GM19099 (cell line): ENCODE measurements around the gene MAP2K5.

Source experiments
- POLR2A ChIP-seq: IDR thresholded peaks from 3 replicates; pipeline ENCODE4 v1.6.1; 2011; ENCODE audit warnings: low read depth; ENCODE audit not compliant: insufficient read length; ENCODE audit errors: extremely low read depth

MAP2K5 gene

DNA sequence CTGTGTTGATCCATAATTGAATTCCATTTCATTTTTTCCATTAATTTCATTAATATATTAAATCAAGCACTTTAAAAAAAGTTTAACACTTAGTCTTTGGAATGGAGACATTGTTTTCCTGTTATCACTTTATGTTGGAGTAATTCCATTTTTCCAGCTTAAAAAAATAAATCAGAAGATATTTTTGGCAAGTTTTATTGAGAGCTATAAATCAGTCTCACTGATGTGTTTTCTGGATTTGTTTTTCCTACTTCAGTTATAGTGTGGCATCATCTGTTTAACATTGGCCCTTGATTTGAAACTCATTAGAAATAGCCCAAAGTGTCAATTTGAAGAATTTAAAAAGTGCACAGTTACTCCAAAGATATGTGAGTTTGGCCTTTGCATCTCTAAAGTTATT is 53.1 kb downstream of the MAP2K5 start:
- no peak for TF ChIP-seq POLR2A

DNA sequence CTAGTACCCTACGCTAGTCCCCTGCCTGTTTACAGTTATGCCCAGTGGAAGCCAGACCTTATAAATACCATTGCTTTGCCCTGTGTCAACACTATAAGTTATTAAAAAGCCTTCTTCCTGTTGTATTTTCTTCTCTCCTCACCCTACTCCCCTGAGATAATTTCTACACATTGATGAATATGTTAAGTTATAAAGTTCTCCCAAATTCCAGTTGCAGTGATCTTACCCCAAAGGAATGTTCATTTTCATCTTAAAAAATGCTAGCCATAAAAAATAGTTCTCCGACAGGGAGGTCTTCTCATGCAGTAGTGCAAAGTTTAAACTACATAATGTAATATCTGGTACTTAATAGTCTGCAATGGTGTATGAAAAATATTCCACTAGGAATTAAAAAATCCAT is 58.6 kb downstream of the MAP2K5 start:
- no peak for TF ChIP-seq POLR2A

DNA sequence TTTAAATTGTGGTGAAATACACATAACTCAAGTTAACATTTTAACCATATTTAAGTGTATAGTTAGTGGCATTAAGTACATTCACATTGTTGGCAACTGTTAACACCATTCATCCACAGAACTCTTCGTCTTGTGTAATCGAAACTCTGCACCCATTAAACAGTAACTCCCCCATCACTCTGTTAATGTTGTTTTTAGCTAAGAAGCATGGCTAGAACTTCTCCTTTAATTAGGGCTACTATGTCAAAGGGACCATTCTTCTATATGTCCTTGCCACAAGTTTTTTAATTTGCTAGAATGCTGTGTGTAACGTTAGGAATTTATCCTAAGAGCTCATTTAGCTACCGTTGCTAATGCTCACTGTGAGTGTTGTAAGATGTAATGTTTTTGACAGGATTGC is 60.6 kb downstream of the MAP2K5 start:
- TF ChIP-seq POLR2A: no peak

DNA sequence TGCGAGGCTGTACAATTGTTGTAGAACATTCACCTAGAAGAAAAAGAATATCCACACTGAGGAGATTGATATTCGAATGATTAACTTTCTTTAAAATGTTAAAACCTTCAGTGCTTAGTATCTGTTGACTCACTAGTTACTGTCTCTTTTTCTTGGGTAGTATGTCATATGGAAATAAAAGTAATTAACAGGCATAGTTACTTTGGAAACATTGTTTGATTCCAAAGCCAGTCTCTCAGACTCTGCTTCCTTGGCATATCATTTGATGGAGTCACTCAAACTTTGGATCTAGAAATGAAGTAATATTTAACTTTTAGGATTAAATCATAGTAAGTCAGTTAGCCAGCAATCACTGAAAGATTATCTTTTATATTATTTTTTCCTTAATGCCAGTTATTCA is 63.4 kb downstream of the MAP2K5 start:
- no peak for TF ChIP-seq POLR2A

GRCh38 chr15:67606742-67607141 is 64.2 kb downstream of the MAP2K5 start:
- no peak for TF ChIP-seq POLR2A

GRCh38 chr15:67607329-67607728 is 64.8 kb downstream of the MAP2K5 start:
- TF ChIP-seq POLR2A: no peak

GRCh38 chr15:67607959-67608637 is 65.6 kb downstream of the MAP2K5 start:
- no peak for TF ChIP-seq POLR2A

- TF ChIP-seq POLR2A: no peak
These were observed 66.1 kb downstream of the MAP2K5 start for GRCh38 chr15:67608638-67608959.

DNA sequence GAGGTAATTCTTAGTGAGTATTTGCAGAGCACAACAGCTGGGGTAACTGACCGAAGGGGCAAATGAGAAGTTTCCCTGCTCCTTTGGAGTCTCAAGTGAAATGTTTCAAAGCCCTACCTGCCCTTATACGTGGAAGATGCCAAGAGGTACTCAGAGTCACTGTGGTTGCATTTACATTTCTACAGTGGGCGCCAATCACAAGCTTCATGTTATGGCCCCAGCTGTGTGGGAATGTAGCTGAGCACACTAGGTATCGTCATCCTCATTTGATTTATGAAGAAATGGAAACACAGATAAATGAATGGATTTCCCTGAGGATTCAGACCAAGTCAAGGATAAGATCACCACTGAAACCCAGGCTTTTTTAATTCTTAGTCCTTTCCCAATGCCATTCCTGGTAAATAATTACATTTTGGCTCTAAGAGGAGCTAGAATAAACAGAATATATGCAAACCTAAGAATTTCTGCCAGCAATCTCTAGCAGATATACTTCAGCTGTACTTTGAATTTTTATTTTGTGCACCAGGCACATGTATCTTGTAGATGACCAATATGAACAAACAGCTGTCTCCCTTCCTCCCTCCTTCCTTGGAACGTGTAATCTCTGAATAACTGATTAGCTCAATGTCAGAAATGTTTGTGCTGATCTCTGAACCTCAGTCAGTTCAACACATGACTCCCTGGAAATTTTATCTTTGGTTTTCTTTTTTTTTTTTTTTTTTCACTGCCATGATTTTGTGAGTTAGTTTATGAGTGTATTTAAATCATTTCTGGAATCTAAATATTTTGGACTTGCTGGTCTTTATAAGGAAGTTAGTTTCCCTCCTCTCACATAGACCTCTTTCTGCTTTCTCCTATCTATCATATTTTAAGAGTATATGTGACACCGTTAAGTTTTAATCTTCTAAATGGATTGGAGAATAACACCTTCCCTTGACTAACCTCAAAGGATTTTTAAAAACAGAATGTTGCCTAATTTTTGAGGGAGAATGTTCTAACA is 69.2 kb downstream of the MAP2K5 start:
- no peak for TF ChIP-seq POLR2A

- TF ChIP-seq POLR2A: no peak
These were observed 70.7 kb downstream of the MAP2K5 start for GRCh38 chr15:67613211-67613610.

GRCh38 chr15:67613708-67614107 is 71.2 kb downstream of the MAP2K5 start:
- no peak for TF ChIP-seq POLR2A

- TF ChIP-seq POLR2A: no peak
These were observed 75.8 kb downstream of the MAP2K5 start for GRCh38 chr15:67618297-67618696.

GRCh38 chr15:67622110-67622509 is 79.6 kb downstream of the MAP2K5 start:
- TF ChIP-seq POLR2A: no peak

GRCh38 chr15:67632261-67632660 is 89.8 kb downstream of the MAP2K5 start:
- TF ChIP-seq POLR2A: no peak

DNA sequence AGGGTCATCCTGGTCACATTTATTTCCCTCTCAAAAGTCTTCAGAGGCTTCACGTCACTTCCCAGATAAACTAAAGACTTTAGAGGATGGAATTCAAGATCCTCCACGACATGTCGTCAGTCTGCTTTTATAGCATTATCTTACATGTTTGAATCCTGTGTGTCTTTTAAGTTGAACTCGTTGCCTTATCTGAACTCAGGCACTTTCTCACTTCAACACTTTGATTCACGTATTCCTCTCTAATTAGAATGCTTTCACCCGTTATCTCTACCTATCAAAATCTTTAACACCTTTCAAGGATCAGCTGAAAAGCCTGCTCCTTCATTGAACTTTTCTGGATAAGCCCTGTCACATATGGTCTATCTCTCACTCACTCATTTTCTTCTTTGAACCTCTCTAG is 97.1 kb downstream of the MAP2K5 start:
- no peak for TF ChIP-seq POLR2A

- no peak for TF ChIP-seq POLR2A
These were observed 99.0 kb downstream of the MAP2K5 start for GRCh38 chr15:67641453-67641852.
